Gastrocnemius medialis (tissue), 4 donors: ENCODE measurements around the gene IQCE. TPM values are rescaled to one million over a fixed set of nuclear protein-coding genes. Genes with fewer than 3 reads are reported as not detected.

ENCODE experiments used
- ATAC-seq, 2 donors: fragments of 150-250 bp; one replicate each; pipeline ENCODE4 v1.9.1; 2016
- DNase-seq, 2 donors: peaks; one replicate each; pipeline ENCODE4 v3.0.0-alpha.2; 2019
- H3K27ac ChIP-seq, 4 donors: fragments of 200-600 bp; sonication (generic); 1 replicate in 1 of 4; 2 replicates in 3 of 4; pipeline ENCODE4 v1.5.1; 2016 to 2018; ENCODE audit warnings: mild to moderate bottlenecking in 2 of 4, moderate library complexity in 1 of 4
- H3K27me3 ChIP-seq, 3 donors: fragments of 200-600 bp; sonication (generic) in 2 of 3; 1 replicate in 1 of 3; 2 replicates in 2 of 3; pipeline versions ENCODE4 v1.5.1 to v1.6.0; 2016 to 2019; ENCODE audit warnings: mild to moderate bottlenecking in 1 of 3, moderate library complexity in 1 of 3
- H3K36me3 ChIP-seq, 2 donors: fragments of 200-600 bp; sonication (generic) in 1 of 2; one replicate each; pipeline ENCODE4 v1.5.1; 2017 to 2018
- H3K4me1 ChIP-seq, 2 donors: fragments of 200-600 bp; sonication (generic) in 1 of 2; one replicate each; pipeline ENCODE4 v1.5.1; 2016 to 2017; ENCODE audit warnings: mild to moderate bottlenecking in 2 of 2
- H3K4me3 ChIP-seq, 4 donors: fragments of 200-600 bp; sonication (generic) in 3 of 4; 1 replicate in 1 of 4; 2 replicates in 3 of 4; pipeline ENCODE4 v1.5.1; 2016 to 2019; ENCODE audit warnings: mild to moderate bottlenecking in 2 of 4
- H3K9me3 ChIP-seq, 3 donors: fragments of 200-600 bp; sonication (generic) in 2 of 3; 1 replicate in 1 of 3; 2 replicates in 2 of 3; pipeline ENCODE4 v1.5.1; 2016 to 2019
- CTCF ChIP-seq, 5 experiments: fragments of 450-650 bp in 3 of 5; fragments of 200-600 bp in 2 of 5; sonication (generic) in 2 of 5; IDR thresholded peaks in 4 of 5; conservative IDR thresholded peaks in 1 of 5; 1 replicate in 4 of 5; 2 replicates in 1 of 5; pipeline ENCODE4 v1.5.1; 2016 to 2019; ENCODE audit warnings: antibody characterized with exemption in 5 of 5, mild to moderate bottlenecking in 3 of 5, moderate library complexity in 3 of 5
- POLR2A ChIP-seq, 2 donors: fragments of 450-650 bp; IDR thresholded peaks; one replicate each; pipeline ENCODE4 v1.6.1; 2017; ENCODE audit warnings: antibody characterized with exemption in 2 of 2, mild to moderate bottlenecking in 2 of 2, moderate library complexity in 2 of 2
- in situ Hi-C, 4 donors: fragments of 200-750 bp; cut with MboI; loops; one replicate each; pipeline versions ENCODE4 v1.15.0 to v1.8.0; 2017; ENCODE audit warnings: low sequenced_read_pairs in 4 of 4
- intact Hi-C: fragments of 100-400 bp; cut with DNase I; formaldehyde crosslinking; loops from one replicate; pipeline ENCODE4 v1.15.1; 2023; ENCODE audit warnings: low total_unique reads
- total RNA-seq, 4 donors: library from RNA; depleted of rRNA; stranded (reverse); fragments of >200 nt; gene quantifications; one replicate each; pipeline versions ENCODE4 v1.1.0 to v1.2.3, GENCODE V29; 2016

Gene IQCE
- total RNA-seq, 4 donors from 2014 or later = 6.3 to 11.5 (median 8.8) TPM

- Histone ChIP-seq H3K9me3 (no peaks in the 10 kb centered on the region), H3K27ac (no peak overlapping the region), H3K4me3 (no peak overlapping the region), H3K27me3 (no peaks in the 10 kb centered on the region), H3K36me3 (peaks cover 0 to 21% of the 10 kb centered on the region in 2 donors), H3K4me1 (no peaks in the 10 kb centered on the region)
- intact Hi-C loops (no loop called here), in situ Hi-C loops (no loop called here)
- no peak for DNase-seq
- ATAC-seq = no peak
- TF ChIP-seq CTCF (IDR thresholded peaks at IDR 0.05 in 4 of 5, conservative IDR thresholded peaks at IDR 0.05 in 1 of 5) (no peak), POLR2A (IDR thresholded peaks at IDR 0.05) (no peak)
Observed at GRCh38 chr7:2583798-2584580, 25.2 kb downstream of the IQCE start.

DNA sequence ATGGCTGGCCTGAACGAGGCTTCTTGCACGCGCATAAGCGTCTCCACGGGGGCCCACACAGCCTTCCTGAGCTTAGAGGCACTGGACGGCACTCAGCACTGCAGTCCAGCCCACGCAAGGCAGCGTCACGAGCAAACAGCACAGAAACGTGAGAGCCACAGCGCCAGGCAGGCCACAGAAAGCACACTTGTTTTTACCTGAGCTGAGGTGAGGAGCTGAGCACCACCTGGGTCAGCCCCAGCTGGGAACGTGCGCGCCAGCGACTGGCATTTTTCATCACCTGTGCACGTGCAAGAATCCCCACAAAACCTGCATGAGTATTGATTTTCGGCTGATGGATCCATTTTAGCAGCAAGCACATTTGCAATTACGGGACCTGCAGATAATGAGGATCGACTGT is 26.7 kb downstream of the IQCE start:
- peaks cover 0 to 21% of the 10 kb centered on the region in 2 donors for H3K36me3 ChIP-seq

DNA sequence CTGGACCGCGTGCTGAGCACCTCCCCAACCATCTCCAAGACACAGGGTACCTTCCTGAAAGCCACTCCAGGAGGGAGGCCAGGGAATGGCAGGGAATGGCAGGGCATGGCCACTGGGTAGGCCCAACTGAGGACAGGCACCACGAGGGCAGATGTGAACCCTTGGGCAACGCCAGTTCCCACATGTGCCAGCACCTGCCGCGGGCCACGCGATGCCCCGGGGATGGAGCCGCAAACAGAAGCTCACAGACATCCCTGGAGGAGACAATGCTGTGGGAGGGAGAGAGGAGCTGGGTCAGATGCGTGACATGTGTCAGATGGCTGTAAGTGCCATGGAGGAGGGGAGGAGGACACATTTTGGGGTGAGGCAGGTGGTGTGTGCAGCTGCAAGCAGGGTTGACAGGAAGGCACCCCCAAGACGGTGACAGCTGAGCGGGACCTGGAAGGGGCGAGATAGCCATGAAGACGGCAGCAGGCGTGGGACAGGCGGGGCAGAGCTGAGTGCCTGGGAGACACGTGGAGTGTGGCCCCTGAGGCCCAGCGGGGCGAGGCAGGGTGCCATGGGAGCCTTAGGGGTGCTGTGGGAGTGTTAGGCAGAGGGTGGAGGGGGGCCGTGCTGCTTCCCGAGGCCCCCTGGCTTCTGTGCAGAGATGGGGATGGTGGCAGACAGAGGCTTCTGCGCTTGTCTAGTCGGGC is 27.7 kb downstream of the IQCE start:
- DNase-seq = no peak
- in situ Hi-C loops = no loop called here
- no peaks in the 10 kb centered on the region for H3K27me3 ChIP-seq
- H3K27ac ChIP-seq = no peak overlapping the region
- no peak overlapping the region for H3K4me3 ChIP-seq
- H3K4me1 ChIP-seq = no peaks in the 10 kb centered on the region
- TF ChIP-seq CTCF (IDR thresholded peaks at IDR 0.05 in 4 of 5, conservative IDR thresholded peaks at IDR 0.05 in 1 of 5) (no peak), POLR2A (IDR thresholded peaks at IDR 0.05) (no peak)
- no peaks in the 10 kb centered on the region for H3K9me3 ChIP-seq
- ATAC-seq = no peak
- intact Hi-C loops = no loop called here
- peaks cover 0 to 21% of the 10 kb centered on the region in 2 donors for H3K36me3 ChIP-seq

More for the DNA sequence above, 26.7 kb downstream of the IQCE start:
- Histone ChIP-seq H3K27me3 (no peaks in the 10 kb centered on the region), H3K4me1 (no peaks in the 10 kb centered on the region), H3K27ac (no peak overlapping the region), H3K4me3 (no peak overlapping the region), H3K9me3 (no peaks in the 10 kb centered on the region)
- DNase-seq (no peak), ATAC-seq (no peak)
- intact Hi-C loops = no loop called here
- TF ChIP-seq CTCF (IDR thresholded peaks at IDR 0.05 in 4 of 5, conservative IDR thresholded peaks at IDR 0.05 in 1 of 5) = no peak
- no peak for TF ChIP-seq POLR2A (IDR thresholded peaks at IDR 0.05)
- in situ Hi-C loops = no loop called here

- Histone ChIP-seq H3K9me3 (no peaks in the 10 kb centered on the region), H3K36me3 (peaks cover 0 to 21% of the 10 kb centered on the region in 2 donors), H3K27ac (no peak overlapping the region), H3K4me1 (no peaks in the 10 kb centered on the region), H3K4me3 (no peak overlapping the region), H3K27me3 (no peaks in the 10 kb centered on the region)
- no peak for DNase-seq
- intact Hi-C loops (no loop called here), in situ Hi-C loops (no loop called here)
- TF ChIP-seq POLR2A (IDR thresholded peaks at IDR 0.05) = no peak
- TF ChIP-seq CTCF (IDR thresholded peaks at IDR 0.05 in 4 of 5, conservative IDR thresholded peaks at IDR 0.05 in 1 of 5) = no peak
- ATAC-seq = no peak
Observed at GRCh38 chr7:2587134-2587533, 28.4 kb downstream of the IQCE start.
